NCI-H146 (cell line): ENCODE data around the gene TMEM273.
"Not testable (repeated sequence)": the region's sequence is repeated elsewhere in the genome, so short reads cannot be mapped to it uniquely, and the experiment has no call there.

Experiments
- DNase-seq: peaks from one replicate; lab custom pipeline; 2025; lab: John Stamatoyannopoulos, UW

The TMEM273 gene

GRCh38 chr10:49204119-49204518 lies 15.9 kb upstream of the TMEM273 start:
- no peak for DNase-seq

- DNase-seq, result no peak
Measured at GRCh38 chr10:49202266-49202665, 14.1 kb upstream of the TMEM273 start.

- DNase-seq, result no peak
Measured at GRCh38 chr10:49200854-49201253, 12.7 kb upstream of the TMEM273 start.

- no peak for DNase-seq
Measured at GRCh38 chr10:49197171-49197570, 9.0 kb upstream of the TMEM273 start.

GRCh38 chr10:49195864-49196263 lies 7.7 kb upstream of the TMEM273 start:
- DNase-seq, result not testable (repeated sequence)

- no peak for DNase-seq
Measured at GRCh38 chr10:49194212-49194920, 6.2 kb upstream of the TMEM273 start.

GRCh38 chr10:49191349-49191748 lies 3.2 kb upstream of the TMEM273 start:
- DNase-seq, result no peak

- DNase-seq, result no peak
Measured at GRCh38 chr10:49189422-49189821, 1.2 kb upstream of the TMEM273 start.

- no peak for DNase-seq
Measured at GRCh38 chr10:49187044-49187484, 1.1 kb downstream of the TMEM273 start.

GRCh38 chr10:49186613-49187012 lies 1.6 kb downstream of the TMEM273 start:
- no peak for DNase-seq

- no peak for DNase-seq
Measured at GRCh38 chr10:49185213-49185612, 3.0 kb downstream of the TMEM273 start.

- no peak for DNase-seq
Measured at GRCh38 chr10:49184642-49185111, 3.5 kb downstream of the TMEM273 start.

- no peak for DNase-seq
Measured at GRCh38 chr10:49183596-49184542, 4.3 kb downstream of the TMEM273 start.

GRCh38 chr10:49182776-49183175 lies 5.4 kb downstream of the TMEM273 start:
- no peak for DNase-seq

GRCh38 chr10:49180444-49180860 lies 7.7 kb downstream of the TMEM273 start:
- DNase-seq, result no peak

GRCh38 chr10:49179699-49180443 lies 8.3 kb downstream of the TMEM273 start:
- DNase-seq, result no peak

- DNase-seq, result no peak
Measured at GRCh38 chr10:49178489-49179471, 9.4 kb downstream of the TMEM273 start.

- no peak for DNase-seq
Measured at GRCh38 chr10:49177391-49178355, 10.5 kb downstream of the TMEM273 start.
